ENCODE measurements around the gene HJURP.

Gene HJURP

DNA sequence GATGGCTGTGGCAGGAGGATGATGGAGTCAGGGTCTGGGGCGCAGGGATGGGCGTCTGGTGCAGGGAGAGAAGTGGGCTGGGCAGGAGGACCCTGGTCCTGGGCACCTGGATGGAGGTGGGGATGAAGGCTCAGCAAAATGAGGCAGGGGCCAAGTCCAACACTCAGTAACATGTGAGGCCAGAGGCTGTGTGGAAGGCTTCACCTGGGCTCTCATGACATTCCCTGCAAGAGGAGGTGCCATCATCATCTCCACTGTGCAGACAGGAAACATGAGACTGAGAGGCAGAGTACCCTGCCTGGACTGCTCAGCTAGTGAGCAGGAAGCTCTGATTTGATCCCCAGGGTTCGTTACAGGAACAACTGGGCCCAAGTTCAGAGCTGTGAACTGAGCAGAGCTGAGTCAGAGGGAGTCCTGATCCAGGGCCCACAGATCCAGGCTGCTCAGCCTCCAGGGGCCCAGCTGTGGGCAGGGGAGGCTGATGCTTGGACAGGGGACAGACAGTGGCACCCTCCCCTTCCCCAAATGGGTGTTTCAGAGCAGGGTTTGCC, 36.9 kb downstream of the HJURP start:
- no peak overlapping the region for H3K4me2 ChIP-seq (ENCODE audit: low read length)
- no peak for TF ChIP-seq EZH2phosphoT487 (IDR thresholded peaks at IDR 0.05; ENCODE audit: borderline replicate concordance, low read length)
- TF ChIP-seq, protein P1, sequence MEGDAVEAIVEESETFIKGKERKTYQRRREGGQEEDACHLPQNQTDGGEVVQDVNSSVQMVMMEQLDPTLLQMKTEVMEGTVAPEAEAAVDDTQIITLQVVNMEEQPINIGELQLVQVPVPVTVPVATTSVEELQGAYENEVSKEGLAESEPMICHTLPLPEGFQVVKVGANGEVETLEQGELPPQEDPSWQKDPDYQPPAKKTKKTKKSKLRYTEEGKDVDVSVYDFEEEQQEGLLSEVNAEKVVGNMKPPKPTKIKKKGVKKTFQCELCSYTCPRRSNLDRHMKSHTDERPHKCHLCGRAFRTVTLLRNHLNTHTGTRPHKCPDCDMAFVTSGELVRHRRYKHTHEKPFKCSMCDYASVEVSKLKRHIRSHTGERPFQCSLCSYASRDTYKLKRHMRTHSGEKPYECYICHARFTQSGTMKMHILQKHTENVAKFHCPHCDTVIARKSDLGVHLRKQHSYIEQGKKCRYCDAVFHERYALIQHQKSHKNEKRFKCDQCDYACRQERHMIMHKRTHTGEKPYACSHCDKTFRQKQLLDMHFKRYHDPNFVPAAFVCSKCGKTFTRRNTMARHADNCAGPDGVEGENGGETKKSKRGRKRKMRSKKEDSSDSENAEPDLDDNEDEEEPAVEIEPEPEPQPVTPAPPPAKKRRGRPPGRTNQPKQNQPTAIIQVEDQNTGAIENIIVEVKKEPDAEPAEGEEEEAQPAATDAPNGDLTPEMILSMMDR (IDR thresholded peaks at IDR 0.05; ENCODE audit: low read depth, low read length, poor library complexity, severe bottlenecking) = no peak
- H3K36me3 ChIP-seq (ENCODE audit: control insufficient read depth, low read length) = no peaks in the 10 kb centered on the region
- no peaks in the 10 kb centered on the region for H3K27me3 ChIP-seq (ENCODE audit: control insufficient read depth, low read length)
- H3K4me3 ChIP-seq (ENCODE audit: low read length) = no peak overlapping the region
- no peak overlapping the region for H3K27ac ChIP-seq (ENCODE audit: low read depth, low read length)
- no peaks in the 10 kb centered on the region for H3F3A ChIP-seq (ENCODE audit: control insufficient read depth, insufficient read depth)
- H3K9me3 ChIP-seq (ENCODE audit: control insufficient read depth, insufficient read depth, low read length) = peaks cover 5% of the 10 kb centered on the region; the same call in 1 of the 2 replicates
- no peaks in the 10 kb centered on the region for H3K4me1 ChIP-seq (ENCODE audit: control insufficient read depth, low read length)
- H3K79me2 ChIP-seq (ENCODE audit: control insufficient read depth, low read length) = no peaks in the 10 kb centered on the region
- no peaks in the 10 kb centered on the region for H4K20me1 ChIP-seq (ENCODE audit: control insufficient read depth, insufficient read depth, low read depth, low read length)
- H3K9me2 ChIP-seq (replicated peaks; ENCODE audit: control insufficient read depth, low read length) = no peaks in the 10 kb centered on the region

DNA sequence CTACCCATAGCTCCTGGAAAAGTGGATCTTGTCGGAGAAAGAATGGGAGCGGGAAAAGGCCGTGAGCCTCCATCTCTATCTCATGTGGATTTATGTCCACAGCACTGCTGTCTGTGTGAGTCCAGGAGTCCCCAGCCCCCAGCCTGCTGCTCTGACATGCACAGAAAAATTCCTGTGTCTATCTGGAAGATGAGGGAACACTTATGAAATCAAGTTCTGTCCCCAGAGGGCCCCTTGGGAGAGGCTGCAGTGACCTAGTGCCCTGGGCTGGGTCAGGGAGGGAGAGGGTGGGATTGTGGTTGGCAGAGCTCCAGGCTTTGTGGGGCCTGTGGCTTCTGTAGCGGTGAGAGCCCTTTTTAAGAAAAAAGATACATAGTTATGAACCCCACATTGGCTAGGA, 37.6 kb downstream of the HJURP start:
- no peak overlapping the region for H3K4me2 ChIP-seq (ENCODE audit: low read length)
- no peaks in the 10 kb centered on the region for H3K4me1 ChIP-seq (ENCODE audit: control insufficient read depth, low read length)
- no peaks in the 10 kb centered on the region for H4K20me1 ChIP-seq (ENCODE audit: control insufficient read depth, insufficient read depth, low read depth, low read length)
- H3F3A ChIP-seq (ENCODE audit: control insufficient read depth, insufficient read depth) = no peaks in the 10 kb centered on the region
- no peak overlapping the region for H3K27ac ChIP-seq (ENCODE audit: low read depth, low read length)
- TF ChIP-seq, protein P1 (IDR thresholded peaks at IDR 0.05; ENCODE audit: low read depth, low read length, poor library complexity, severe bottlenecking) = no peak
- no peak for TF ChIP-seq EZH2phosphoT487 (IDR thresholded peaks at IDR 0.05; ENCODE audit: borderline replicate concordance, low read length)
- no peaks in the 10 kb centered on the region for H3K9me2 ChIP-seq (replicated peaks; ENCODE audit: control insufficient read depth, low read length)
- H3K36me3 ChIP-seq (ENCODE audit: control insufficient read depth, low read length) = no peaks in the 10 kb centered on the region
- H3K4me3 ChIP-seq (ENCODE audit: low read length) = no peak overlapping the region
- peaks cover 5% of the 10 kb centered on the region; the same call in 1 of the 2 replicates for H3K9me3 ChIP-seq (ENCODE audit: control insufficient read depth, insufficient read depth, low read length)
- no peaks in the 10 kb centered on the region for H3K27me3 ChIP-seq (ENCODE audit: control insufficient read depth, low read length)
- H3K79me2 ChIP-seq (ENCODE audit: control insufficient read depth, low read length) = no peaks in the 10 kb centered on the region

DNA sequence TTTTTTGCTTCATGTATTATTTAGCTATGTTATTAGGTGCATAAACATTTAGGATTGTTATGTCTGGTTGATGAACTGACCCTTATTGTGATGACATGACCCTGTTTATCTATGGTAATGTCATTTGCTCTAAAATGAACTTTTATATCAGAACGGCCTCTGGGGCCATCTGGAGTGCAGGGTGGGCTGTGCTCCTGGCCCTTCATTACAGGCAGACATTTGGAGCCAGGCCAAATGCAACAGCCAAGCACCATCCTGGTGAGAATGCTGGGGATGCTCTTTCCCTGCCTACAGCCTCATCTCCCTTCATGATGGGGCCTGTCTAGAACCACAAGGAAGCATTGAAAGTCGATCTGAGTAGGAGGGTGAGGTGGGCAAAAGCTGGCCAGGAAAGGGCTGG, 38.0 kb downstream of the HJURP start:
- no peak overlapping the region for H3K4me2 ChIP-seq (ENCODE audit: low read length)
- H3K27ac ChIP-seq (ENCODE audit: low read depth, low read length) = no peak overlapping the region

More for the DNA sequence above, 38.0 kb downstream of the HJURP start:
- H3K36me3 ChIP-seq (ENCODE audit: control insufficient read depth, low read length) = no peaks in the 10 kb centered on the region
- no peaks in the 10 kb centered on the region for H3K4me1 ChIP-seq (ENCODE audit: control insufficient read depth, low read length)
- no peaks in the 10 kb centered on the region for H3F3A ChIP-seq (ENCODE audit: control insufficient read depth, insufficient read depth)
- H3K27me3 ChIP-seq (ENCODE audit: control insufficient read depth, low read length) = no peaks in the 10 kb centered on the region
- H3K9me2 ChIP-seq (replicated peaks; ENCODE audit: control insufficient read depth, low read length) = no peaks in the 10 kb centered on the region
- no peak overlapping the region for H3K4me3 ChIP-seq (ENCODE audit: low read length)
- no peaks in the 10 kb centered on the region for H3K79me2 ChIP-seq (ENCODE audit: control insufficient read depth, low read length)
- TF ChIP-seq EZH2phosphoT487 (IDR thresholded peaks at IDR 0.05; ENCODE audit: borderline replicate concordance, low read length) = no peak
- TF ChIP-seq, protein P1 (IDR thresholded peaks at IDR 0.05; ENCODE audit: low read depth, low read length, poor library complexity, severe bottlenecking) = no peak
- peaks cover 5% of the 10 kb centered on the region; the same call in 1 of the 2 replicates for H3K9me3 ChIP-seq (ENCODE audit: control insufficient read depth, insufficient read depth, low read length)
- no peaks in the 10 kb centered on the region for H4K20me1 ChIP-seq (ENCODE audit: control insufficient read depth, insufficient read depth, low read depth, low read length)

All from DOHH2 (cell line).